22Rv1 (cell line): ENCODE data around the gene DRD2.

ENCODE experiments used
- ZFX ChIP-seq: fragments of 450-650 bp; IDR thresholded peaks from 2 replicates; pipeline ENCODE4 v1.6.1; 2017; ENCODE audit warnings: antibody characterized with exemption, borderline replicate concordance
- TF ChIP-seq, protein P1 (sequence below): fragments of 450-650 bp; IDR thresholded peaks from 2 replicates; pipeline ENCODE4 v1.5.1; 2017; ENCODE audit warnings: mild to moderate bottlenecking

DNA sequence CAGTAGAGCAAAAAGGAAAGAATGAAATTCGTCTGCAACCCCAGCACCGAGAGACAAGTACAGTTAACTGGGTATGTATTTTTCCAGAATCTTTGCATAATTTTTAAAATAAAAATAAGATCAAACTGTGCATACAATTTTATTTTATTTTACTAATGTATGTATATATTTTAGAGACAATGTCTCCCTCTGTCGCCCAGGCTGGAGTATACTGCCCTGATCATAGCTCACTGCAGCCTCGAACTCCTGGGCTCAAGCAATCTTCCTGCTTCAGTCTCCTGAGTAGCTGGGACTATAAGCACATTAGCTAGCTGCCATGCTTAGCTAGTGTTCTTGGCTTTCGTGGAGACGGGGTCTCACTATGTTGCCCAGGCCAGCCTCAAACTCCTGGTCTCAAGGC is 18.8 kb upstream of the DRD2 start:
- TF ChIP-seq, protein P1, sequence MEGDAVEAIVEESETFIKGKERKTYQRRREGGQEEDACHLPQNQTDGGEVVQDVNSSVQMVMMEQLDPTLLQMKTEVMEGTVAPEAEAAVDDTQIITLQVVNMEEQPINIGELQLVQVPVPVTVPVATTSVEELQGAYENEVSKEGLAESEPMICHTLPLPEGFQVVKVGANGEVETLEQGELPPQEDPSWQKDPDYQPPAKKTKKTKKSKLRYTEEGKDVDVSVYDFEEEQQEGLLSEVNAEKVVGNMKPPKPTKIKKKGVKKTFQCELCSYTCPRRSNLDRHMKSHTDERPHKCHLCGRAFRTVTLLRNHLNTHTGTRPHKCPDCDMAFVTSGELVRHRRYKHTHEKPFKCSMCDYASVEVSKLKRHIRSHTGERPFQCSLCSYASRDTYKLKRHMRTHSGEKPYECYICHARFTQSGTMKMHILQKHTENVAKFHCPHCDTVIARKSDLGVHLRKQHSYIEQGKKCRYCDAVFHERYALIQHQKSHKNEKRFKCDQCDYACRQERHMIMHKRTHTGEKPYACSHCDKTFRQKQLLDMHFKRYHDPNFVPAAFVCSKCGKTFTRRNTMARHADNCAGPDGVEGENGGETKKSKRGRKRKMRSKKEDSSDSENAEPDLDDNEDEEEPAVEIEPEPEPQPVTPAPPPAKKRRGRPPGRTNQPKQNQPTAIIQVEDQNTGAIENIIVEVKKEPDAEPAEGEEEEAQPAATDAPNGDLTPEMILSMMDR, result no peak
- no peak for TF ChIP-seq ZFX
